ES-I3 (cell line): ENCODE measurements around the gene LTBP4.
A peak's percentile ranks its signal among the peaks of the same experiment; 100 is the strongest.
"Not testable (repeated sequence)": the region's sequence is repeated elsewhere in the genome, so short reads cannot be mapped to it uniquely, and the experiment has no call there.

Experiments used
- H3K36me3 ChIP-seq: 2 replicates; pipeline ENCODE4 v1.6.1; 2013; ENCODE audit warnings: mild to moderate bottlenecking, low read length, control low read depth, moderate library complexity; ENCODE audit not compliant: insufficient read depth
- H3K4me1 ChIP-seq: 2 replicates; pipeline ENCODE4 v1.6.1; 2013; ENCODE audit warnings: mild to moderate bottlenecking, control low read depth, low read length; ENCODE audit not compliant: insufficient read depth
- H3K9ac ChIP-seq: 2 replicates; pipeline ENCODE4 v1.6.1; 2013; ENCODE audit warnings: low read depth, mild to moderate bottlenecking, low read length, moderate library complexity
- H3K9me3 ChIP-seq: 2 replicates; pipeline ENCODE4 v1.6.1; 2013; ENCODE audit warnings: mild to moderate bottlenecking, low read length, moderate library complexity; ENCODE audit not compliant: control insufficient read depth, insufficient read depth

The LTBP4 gene

GRCh38 chr19:40584007-40584406 is 17.2 kb upstream of the LTBP4 start:
- H3K4me1 ChIP-seq: no peaks in the 10 kb centered on the region
- peaks cover 3% of the 10 kb centered on the region; the same call in 1 of the 2 replicates for H3K36me3 ChIP-seq
- H3K9ac ChIP-seq: no peak overlapping the region
- H3K9me3 ChIP-seq: no peaks in the 10 kb centered on the region

DNA sequence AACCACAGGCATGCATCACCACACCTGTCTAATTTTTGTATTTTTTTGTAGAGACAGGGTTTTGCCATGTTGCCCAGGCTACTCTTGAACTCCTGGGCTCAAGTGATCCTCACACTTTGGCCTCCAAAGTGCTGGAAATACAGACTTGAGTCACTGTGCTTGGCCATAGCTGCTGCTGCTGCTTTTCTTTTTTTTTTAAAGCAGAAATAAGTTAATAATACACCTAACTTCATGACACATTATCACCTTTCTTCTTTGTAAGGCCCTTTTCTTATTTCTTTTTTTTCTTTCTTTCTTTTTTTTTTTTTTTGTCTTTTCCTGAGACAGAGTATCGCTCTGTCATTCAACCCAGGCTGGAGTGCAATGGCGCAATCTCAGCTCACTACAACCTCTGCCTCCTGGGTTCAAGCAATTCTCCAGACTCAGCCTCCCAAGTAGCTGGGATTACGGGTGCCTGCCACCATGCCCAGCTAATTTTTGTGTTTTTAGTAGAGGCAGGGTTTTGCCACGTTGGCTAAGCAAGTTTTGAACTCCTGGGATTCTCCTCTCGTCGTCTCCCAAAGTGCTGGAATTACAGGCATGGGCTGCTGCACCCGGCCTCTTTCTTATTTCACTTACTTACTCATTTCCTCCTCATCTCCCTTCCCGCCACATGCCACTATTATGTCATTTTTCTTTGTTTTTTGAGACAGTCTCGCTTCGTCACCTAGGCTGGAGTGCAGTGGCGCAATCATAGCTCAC is 15.8 kb upstream of the LTBP4 start:
- Histone ChIP-seq H3K9ac (no peak overlapping the region), H3K36me3 (peaks cover 3% of the 10 kb centered on the region; the same call in 1 of the 2 replicates), H3K4me1 (no peaks in the 10 kb centered on the region), H3K9me3 (no peaks in the 10 kb centered on the region)

DNA sequence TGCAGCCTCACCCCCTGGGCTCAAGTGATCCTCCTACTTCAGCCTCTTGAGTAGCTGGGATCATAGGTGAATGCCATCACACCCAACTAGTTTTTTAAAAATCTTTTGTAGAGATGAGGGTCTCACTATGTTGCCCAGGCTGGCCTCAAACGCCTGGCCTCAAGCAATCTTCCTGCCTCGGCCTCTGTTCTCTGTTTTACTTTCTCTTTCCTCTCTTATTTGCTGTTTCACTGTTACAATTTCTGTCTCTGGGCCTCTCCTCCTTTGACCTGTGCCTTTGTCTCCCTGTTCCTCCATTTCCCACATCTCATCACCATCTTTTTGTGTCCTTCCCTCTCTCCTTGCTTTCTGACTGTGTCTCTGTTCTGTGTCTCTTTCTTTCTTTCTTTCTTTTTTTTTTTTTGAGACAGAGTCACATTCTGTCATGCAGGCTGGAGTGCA is 15.2 kb upstream of the LTBP4 start:
- Histone ChIP-seq H3K4me1 (no peaks in the 10 kb centered on the region), H3K36me3 (peaks cover 3% of the 10 kb centered on the region; the same call in 1 of the 2 replicates), H3K9me3 (no peaks in the 10 kb centered on the region), H3K9ac (no peak overlapping the region)

DNA sequence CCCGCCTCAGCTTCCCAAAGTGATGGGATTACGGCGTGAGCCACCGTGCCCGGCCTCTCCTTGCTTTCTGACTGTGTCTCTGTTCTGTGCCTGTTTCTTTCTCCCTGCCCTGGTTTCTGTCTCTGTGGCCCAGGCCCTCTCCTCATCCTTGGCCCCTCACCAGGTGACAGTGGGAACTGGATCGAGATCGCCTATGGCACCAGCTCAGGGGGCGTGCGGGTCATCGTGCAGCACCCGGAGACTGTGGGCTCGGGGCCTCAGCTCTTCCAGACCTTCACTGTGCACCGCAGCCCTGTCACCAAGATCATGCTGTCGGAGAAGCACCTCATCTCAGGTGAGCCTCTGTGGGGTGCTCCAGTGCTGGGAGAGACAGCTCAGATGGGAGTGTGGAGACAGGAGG is 14.6 kb upstream of the LTBP4 start:
- H3K36me3 ChIP-seq: peaks cover 3% of the 10 kb centered on the region; the same call in 1 of the 2 replicates
- H3K9me3 ChIP-seq: no peaks in the 10 kb centered on the region
- no peak overlapping the region for H3K9ac ChIP-seq
- H3K4me1 ChIP-seq: no peaks in the 10 kb centered on the region

DNA sequence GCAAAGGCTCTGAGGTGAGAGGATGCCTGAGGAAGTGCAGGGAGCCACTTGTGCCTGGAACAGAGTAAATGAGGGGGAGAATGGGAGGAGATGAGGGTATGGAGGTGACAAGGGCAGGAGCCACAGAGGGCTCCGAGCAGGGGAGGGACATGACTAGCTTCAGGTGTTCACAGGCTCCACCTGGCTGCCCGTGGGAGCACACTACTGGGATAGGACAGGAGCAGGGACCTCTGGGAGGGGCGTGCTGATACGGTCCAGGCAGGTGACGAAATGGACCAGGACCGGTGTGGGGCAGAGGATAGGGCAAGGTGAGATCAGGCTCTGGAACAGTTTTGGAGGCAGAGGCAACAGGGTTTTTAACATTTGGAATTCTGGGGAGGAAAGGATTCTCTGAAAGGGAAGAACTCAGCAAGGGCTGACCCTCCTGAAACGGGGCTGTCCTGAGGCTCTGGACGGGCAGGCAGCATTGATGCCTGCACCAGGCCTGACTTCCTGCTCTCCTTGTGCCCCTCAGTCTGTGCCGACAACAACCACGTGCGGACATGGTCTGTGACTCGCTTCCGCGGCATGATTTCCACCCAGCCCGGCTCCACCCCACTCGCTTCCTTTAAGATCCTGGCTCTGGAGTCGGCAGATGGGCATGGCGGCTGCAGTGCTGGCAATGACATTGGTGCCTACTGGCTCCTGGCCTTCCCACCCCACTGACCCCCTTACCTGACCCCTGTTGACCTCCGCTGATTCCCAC is 12.9 kb upstream of the LTBP4 start:
- Histone ChIP-seq H3K9ac (no peak overlapping the region), H3K4me1 (no peaks in the 10 kb centered on the region), H3K9me3 (no peaks in the 10 kb centered on the region), H3K36me3 (no peaks in the 10 kb centered on the region)

GRCh38 chr19:40588926-40589569 is 12.1 kb upstream of the LTBP4 start:
- Histone ChIP-seq H3K4me1 (no peaks in the 10 kb centered on the region), H3K9me3 (no peaks in the 10 kb centered on the region), H3K9ac (no peak overlapping the region), H3K36me3 (no peaks in the 10 kb centered on the region)

GRCh38 chr19:40589591-40590429 is 11.4 kb upstream of the LTBP4 start:
- Histone ChIP-seq H3K4me1 (no peaks in the 10 kb centered on the region; the same call in 1 of the 2 replicates), H3K9ac (no peak overlapping the region), H3K36me3 (no peaks in the 10 kb centered on the region), H3K9me3 (no peaks in the 10 kb centered on the region)

GRCh38 chr19:40590464-40591265 is 10.5 kb upstream of the LTBP4 start:
- H3K9me3 ChIP-seq: no peaks in the 10 kb centered on the region
- H3K9ac ChIP-seq: no peak overlapping the region
- peaks cover 3% of the 10 kb centered on the region; the same call in 1 of the 2 replicates for H3K4me1 ChIP-seq
- no peaks in the 10 kb centered on the region for H3K36me3 ChIP-seq

DNA sequence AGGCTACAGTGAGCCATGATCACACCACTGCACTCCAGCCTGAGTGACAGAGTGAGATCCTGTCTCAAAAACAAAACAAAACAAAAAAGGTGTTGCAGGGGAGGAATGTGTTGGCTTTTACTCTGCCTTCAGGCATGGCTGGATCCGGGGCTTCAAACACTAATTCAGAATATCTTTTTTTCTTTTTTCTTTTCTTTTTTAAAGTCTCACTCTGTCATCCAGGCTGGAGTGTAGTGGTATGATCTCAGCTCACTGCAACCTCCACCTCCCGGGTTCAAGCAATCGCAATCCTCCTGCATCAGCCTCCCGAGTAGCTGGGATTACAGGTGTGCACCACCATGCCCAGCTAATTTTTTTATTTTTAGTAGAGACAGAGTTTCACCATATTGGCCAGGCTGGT is 9.4 kb upstream of the LTBP4 start:
- not testable (repeated sequence) for H3K9me3 ChIP-seq, H3K4me1 ChIP-seq, H3K9ac ChIP-seq, H3K36me3 ChIP-seq

DNA sequence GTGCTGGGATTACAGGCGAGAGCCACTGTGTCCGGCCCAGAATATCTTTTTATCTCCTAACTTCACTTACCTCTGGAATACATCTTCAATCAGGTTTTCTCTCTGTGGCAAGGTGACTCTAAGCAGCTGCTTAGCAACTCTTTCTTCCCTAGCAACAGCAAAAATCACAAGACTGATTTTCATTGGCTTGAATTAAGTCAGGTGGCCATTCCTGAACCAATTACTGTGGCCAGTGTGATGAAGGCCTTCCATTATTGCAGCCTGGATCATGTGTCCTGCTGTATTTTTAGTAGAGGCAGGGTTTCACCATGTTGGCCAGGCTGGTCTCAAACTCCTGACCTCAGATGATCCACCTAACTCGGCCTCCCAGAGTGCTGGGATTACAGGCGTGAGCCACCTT is 9.0 kb upstream of the LTBP4 start:
- no peaks in the 10 kb centered on the region for H3K9me3 ChIP-seq
- no peaks in the 10 kb centered on the region for H3K36me3 ChIP-seq
- H3K4me1 ChIP-seq: peaks cover 3% of the 10 kb centered on the region; the same call in 1 of the 2 replicates
- H3K9ac ChIP-seq: no peak overlapping the region

DNA sequence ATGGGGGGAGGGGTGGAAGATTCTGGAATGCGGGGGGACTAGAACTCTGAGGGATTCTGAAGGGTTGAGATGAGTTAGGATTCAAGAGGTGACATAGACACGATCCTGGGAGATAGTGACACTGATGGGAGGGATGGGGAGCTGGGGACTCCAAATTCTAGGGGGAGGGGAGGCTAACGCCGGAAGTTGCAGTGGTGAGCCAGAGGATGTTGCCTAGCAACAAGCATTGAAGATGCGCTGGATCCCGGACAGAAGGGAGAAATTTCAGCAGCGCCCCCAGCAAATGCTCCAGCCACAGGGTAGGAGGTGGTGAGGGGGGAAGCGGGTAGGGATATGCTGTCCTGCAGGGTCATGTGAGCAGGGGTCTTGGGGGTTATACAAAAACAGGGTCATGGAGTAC is 6.9 kb upstream of the LTBP4 start:
- no peaks in the 10 kb centered on the region for H3K9me3 ChIP-seq
- H3K4me1 ChIP-seq: peaks cover 8% of the 10 kb centered on the region; the same call in 1 of the 2 replicates
- no peaks in the 10 kb centered on the region for H3K36me3 ChIP-seq
- H3K9ac ChIP-seq: peak overlapping the region; percentile 22; the same call in 1 of the 2 replicates

GRCh38 chr19:40594657-40595091 is 6.5 kb upstream of the LTBP4 start:
- H3K4me1 ChIP-seq: peaks cover 8% of the 10 kb centered on the region; the same call in 1 of the 2 replicates
- H3K36me3 ChIP-seq: no peaks in the 10 kb centered on the region
- peak overlapping the region; percentile 22; the same call in 1 of the 2 replicates for H3K9ac ChIP-seq
- H3K9me3 ChIP-seq: no peaks in the 10 kb centered on the region

DNA sequence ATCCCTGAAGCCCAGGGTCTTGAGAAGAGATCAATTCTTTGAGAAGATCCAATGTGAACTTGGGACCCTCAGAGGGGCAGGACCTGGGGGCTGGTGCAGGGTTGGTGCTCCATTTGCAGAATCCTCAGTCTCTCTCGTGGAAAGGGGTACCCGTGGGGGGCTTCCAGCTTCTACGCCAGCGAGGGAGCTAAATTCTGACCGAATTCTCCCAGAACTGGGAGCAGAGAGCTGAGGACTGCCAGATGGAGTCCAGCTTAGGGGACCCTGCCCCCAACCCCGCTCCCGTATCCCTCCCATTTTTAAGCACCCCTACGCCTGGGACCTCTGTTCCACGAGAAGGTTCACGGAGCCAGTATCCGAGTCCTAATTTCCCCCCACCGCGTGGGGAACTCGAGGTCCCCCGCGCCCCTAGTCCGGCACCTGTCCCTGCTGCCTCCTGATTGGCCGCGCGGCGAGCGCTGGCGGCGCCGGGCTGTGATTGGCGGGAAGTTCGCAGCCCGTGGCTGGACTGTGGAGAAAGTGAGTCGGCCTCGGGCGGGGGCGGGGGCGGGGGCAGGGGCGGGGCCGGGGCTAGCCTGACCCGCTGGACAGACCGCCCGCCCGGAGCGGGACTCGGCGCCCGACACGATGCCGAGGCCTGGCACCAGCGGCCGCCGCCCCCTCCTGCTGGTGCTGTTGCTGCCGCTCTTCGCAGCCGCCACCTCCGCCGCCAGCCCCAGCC is 4.4 kb upstream of the LTBP4 start:
- Histone ChIP-seq H3K4me1 (peaks cover 13% of the 10 kb centered on the region; the same call in 1 of the 2 replicates), H3K36me3 (no peaks in the 10 kb centered on the region), H3K9me3 (no peaks in the 10 kb centered on the region), H3K9ac (peak overlapping the region; percentile 46; the same call in 1 of the 2 replicates)
